Ecto neural progenitor cell (in vitro differentiated cells): Measurements from ENCODE around the gene HTT.

Source experiments
- DNase-seq: peaks from one replicate; pipeline ENCODE4 v3.0.0-alpha.2; 2018; ENCODE audit warnings: low spot score

Gene HTT

GRCh38 chr4:3234171-3235029 is 159.9 kb downstream of the HTT start:
- no peak for DNase-seq

GRCh38 chr4:3235030-3235345 is 160.5 kb downstream of the HTT start:
- no peak for DNase-seq

- no peak for DNase-seq
Measured at GRCh38 chr4:3235581-3235980, 161.1 kb downstream of the HTT start.

- DNase-seq: no peak
Measured at GRCh38 chr4:3236326-3236878, 161.9 kb downstream of the HTT start.

- no peak for DNase-seq
Measured at GRCh38 chr4:3237266-3237665, 162.8 kb downstream of the HTT start.

- DNase-seq: no peak
Measured at GRCh38 chr4:3237712-3238560, 163.5 kb downstream of the HTT start.

GRCh38 chr4:3238721-3239120 is 164.2 kb downstream of the HTT start:
- DNase-seq: no peak

GRCh38 chr4:3239303-3239702 is 164.8 kb downstream of the HTT start:
- DNase-seq: no peak

- no peak for DNase-seq
Measured at GRCh38 chr4:3239998-3240920, 165.8 kb downstream of the HTT start.

- no peak for DNase-seq
Measured at GRCh38 chr4:3240936-3241522, 166.5 kb downstream of the HTT start.

GRCh38 chr4:3241898-3242524 is 167.5 kb downstream of the HTT start:
- no peak for DNase-seq

- DNase-seq: no peak
Measured at GRCh38 chr4:3243136-3243780, 168.8 kb downstream of the HTT start.

GRCh38 chr4:3244002-3244401 is 169.5 kb downstream of the HTT start:
- DNase-seq: no peak

- DNase-seq: no peak
Measured at GRCh38 chr4:3244747-3245146, 170.3 kb downstream of the HTT start.

GRCh38 chr4:3245676-3246075 is 171.2 kb downstream of the HTT start:
- DNase-seq: no peak

GRCh38 chr4:3246458-3247398 is 172.2 kb downstream of the HTT start:
- DNase-seq: no peak

GRCh38 chr4:3247399-3248177 is 173.1 kb downstream of the HTT start:
- no peak for DNase-seq

- DNase-seq: no peak
Measured at GRCh38 chr4:3248178-3248480, 173.6 kb downstream of the HTT start.
